Lung (tissue), 12 donors: ENCODE measurements around the gene APRT. TPM values are rescaled to one million over a fixed set of nuclear protein-coding genes. Genes with fewer than 3 reads are reported as not detected.

Experiments used
- ATAC-seq: fragments of 200-7000 bp; cut with Tn5 transposase; one replicate; pipeline ENCODE4 v1.9.1; 2020; ENCODE audit warnings: moderate number of reproducible peaks; ENCODE audit not compliant: insufficient read depth, low FRiP score
- DNase-seq, 3 donors: peaks; one replicate each; pipeline ENCODE4 v3.0.0-alpha.2; 2013 to 2017
- H3K27ac ChIP-seq, 2 donors: one replicate each; pipeline ENCODE4 v1.5.1; 2013; ENCODE audit warnings: mild to moderate bottlenecking in 2 of 2, moderate library complexity in 2 of 2, control low read depth in 1 of 2, inconsistent platforms in 1 of 2, low read depth in 1 of 2, low read length in 1 of 2
- H3K27me3 ChIP-seq, 3 donors: one replicate each; pipeline ENCODE4 v1.5.1; 2013; ENCODE audit warnings: low read length in 2 of 3; ENCODE audit not compliant: control insufficient read depth in 3 of 3, insufficient read depth in 3 of 3
- H3K36me3 ChIP-seq, 4 donors: one replicate each; pipeline ENCODE4 v1.5.1; 2013; ENCODE audit warnings: low read length in 4 of 4, mild to moderate bottlenecking in 1 of 4, moderate library complexity in 1 of 4; ENCODE audit not compliant: control insufficient read depth in 4 of 4, insufficient read depth in 4 of 4
- H3K4me1 ChIP-seq, 5 donors: one replicate each; pipeline ENCODE4 v1.5.1; 2013; ENCODE audit warnings: low read length in 5 of 5, mild to moderate bottlenecking in 2 of 5, moderate library complexity in 1 of 5; ENCODE audit not compliant: control insufficient read depth in 5 of 5, insufficient read depth in 5 of 5
- H3K4me3 ChIP-seq: one replicate; pipeline ENCODE4 v1.5.1; 2013; ENCODE audit warnings: mild to moderate bottlenecking, control low read depth, moderate library complexity
- H3K9ac ChIP-seq, 2 donors: one replicate each; pipeline ENCODE4 v1.5.1; 2013; ENCODE audit warnings: low read length in 2 of 2, control low read depth in 1 of 2; ENCODE audit not compliant: insufficient read depth in 1 of 2
- H3K9me3 ChIP-seq, 4 donors: one replicate each; pipeline ENCODE4 v1.5.1; 2013; ENCODE audit warnings: low read length in 3 of 4, mild to moderate bottlenecking in 1 of 4, moderate library complexity in 1 of 4; ENCODE audit not compliant: control insufficient read depth in 4 of 4, insufficient read depth in 3 of 4
- CTCF ChIP-seq: IDR thresholded peaks from 2 replicates; pipeline ENCODE4 v1.5.1; 2012; ENCODE audit warnings: mild to moderate bottlenecking; ENCODE audit errors: control extremely low read depth, extremely low read depth
- WGBS, 2 donors: extraction: QIAGEN DNeasy Blood & Tissue Kit; methylation state at CpG; one replicate each; pipeline ENCODE4 v1.1.7; 2013; 5-methylcytosine and 5-hydroxymethylcytosine counted together
- polyA plus RNA-seq, 2 donors: library from polyadenylated mRNA; stranded (reverse); fragments of 200-250 nt; gene quantifications; one replicate each; pipeline ENCODE4 v1.2.1, GENCODE V29; 2013
- total RNA-seq, 2 donors: library from RNA; depleted of rRNA in 1 of 2; stranded (reverse); fragments of >200 nt in 1 of 2; gene quantifications; one replicate each; pipeline ENCODE4 v1.2.1, GENCODE V29; 2014 to 2021
- donor health status: control.
- donor health status: control.
- donor health status: Bipolar disorder and iron deficiency.
- donor health status: healthy.
- donor health status: DM: yes; HTN: yes; CAD: no.

Gene APRT
- total and polyA plus RNA-seq, 4 donors, result 44.2 to 260 (median 176) TPM

GRCh38 chr16:88841521-88842307 is 30.0 kb upstream of the APRT start:
- Histone ChIP-seq H3K4me3 (no peak overlapping the region), H3K36me3 (peaks cover 0 to 44% (median 8%) of the 10 kb centered on the region in 4 donors), H3K9ac (no peak overlapping the region), H3K9me3 (no peaks in the 10 kb centered on the region), H3K27ac (no peak overlapping the region), H3K4me1 (no peaks in the 10 kb centered on the region), H3K27me3 (no peaks in the 10 kb centered on the region)
- WGBS, 2 donors, result 92 to 94% methylated on average over 39 to 40 of the region's 40 CpGs
- ATAC-seq (no peak), DNase-seq (no peak)
- TF ChIP-seq CTCF, result no peak

- no peak overlapping the region for H3K27ac ChIP-seq
- WGBS, 2 donors, result 73 to 86% methylated on average over 25 to 30 of the region's 30 CpGs
Measured at GRCh38 chr16:88840600-88841215, 29.0 kb upstream of the APRT start.

GRCh38 chr16:88839745-88840599 is 28.2 kb upstream of the APRT start:
- 61 to 86% methylated on average over 24 of the region's 24 CpGs for WGBS, 2 donors
- ATAC-seq (no peak), DNase-seq (no peak)
- no peak overlapping the region for H3K27ac ChIP-seq
- no peaks in the 10 kb centered on the region for H3K9me3 ChIP-seq
- no peaks in the 10 kb centered on the region for H3K27me3 ChIP-seq
- peaks cover 0 to 52% (median 9%) of the 10 kb centered on the region in 4 donors for H3K36me3 ChIP-seq
- H3K4me3 ChIP-seq, result no peak overlapping the region
- no peak overlapping the region for H3K9ac ChIP-seq
- no peaks in the 10 kb centered on the region for H3K4me1 ChIP-seq
- TF ChIP-seq CTCF, result no peak

More at GRCh38 chr16:88840600-88841215, 29.0 kb upstream of the APRT start:
- peaks cover 0 to 45% (median 8%) of the 10 kb centered on the region in 4 donors for H3K36me3 ChIP-seq
- no peaks in the 10 kb centered on the region for H3K4me1 ChIP-seq
- ATAC-seq (no peak), DNase-seq (no peak)
- H3K4me3 ChIP-seq, result no peak overlapping the region
- TF ChIP-seq CTCF, result no peak
- no peak overlapping the region for H3K9ac ChIP-seq
- H3K9me3 ChIP-seq, result no peaks in the 10 kb centered on the region
- no peaks in the 10 kb centered on the region for H3K27me3 ChIP-seq
